Neural progenitor cell (in vitro differentiated cells): ENCODE results near the gene NEGR1. TPM values are rescaled to one million over a fixed set of nuclear protein-coding genes. Genes with fewer than 3 reads are reported as not detected.

Experiments used
- DNase-seq: peaks from one replicate; pipeline ENCODE4 v3.0.0-alpha.2; 2016; ENCODE audit warnings: low spot score
- H2AFZ ChIP-seq: fragments of 200-600 bp; sonication (generic); replicated peaks from 2 replicates; pipeline ENCODE4 v1.6.1; 2016; ENCODE audit warnings: antibody characterized with exemption
- H3F3A ChIP-seq: fragments of 200-600 bp; sonication (generic); 2 replicates; pipeline ENCODE4 v1.6.1; 2016; ENCODE audit warnings: antibody characterized with exemption, low read depth
- H3K27ac ChIP-seq: fragments of 200-600 bp; sonication (generic); 2 replicates; pipeline ENCODE4 v1.5.1; 2016; ENCODE audit warnings: mild to moderate bottlenecking
- H3K27me3 ChIP-seq: fragments of 200-600 bp; sonication (generic); 2 replicates; pipeline ENCODE4 v1.6.1; 2016; ENCODE audit warnings: mild to moderate bottlenecking, moderate library complexity
- H3K36me3 ChIP-seq: fragments of 200-600 bp; sonication (generic); 2 replicates; pipeline ENCODE4 v1.5.1; 2016
- H3K4me1 ChIP-seq: fragments of 200-600 bp; sonication (generic); 2 replicates; pipeline ENCODE4 v1.6.1; 2016; ENCODE audit warnings: mixed run types
- H3K4me2 ChIP-seq: fragments of 200-600 bp; sonication (generic); 2 replicates; pipeline ENCODE4 v1.6.1; 2016
- H3K4me3 ChIP-seq: fragments of 200-600 bp; sonication (generic); 2 replicates; pipeline ENCODE4 v1.5.1; 2016
- H3K79me2 ChIP-seq: fragments of 200-600 bp; sonication (generic); 2 replicates; pipeline ENCODE4 v1.6.1; 2016; ENCODE audit warnings: low read depth
- H3K9ac ChIP-seq: fragments of 200-600 bp; sonication (generic); 2 replicates; pipeline ENCODE4 v1.6.1; 2016
- H3K9me3 ChIP-seq: fragments of 200-600 bp; sonication (generic); 2 replicates; pipeline ENCODE4 v1.5.1; 2016; ENCODE audit warnings: low read depth
- H4K20me1 ChIP-seq: fragments of 200-600 bp; sonication (generic); 2 replicates; pipeline ENCODE4 v1.6.1; 2016; ENCODE audit warnings: low read depth
- H3K27ac Mint-ChIP-seq: 3 replicates; pipeline ENCODE4 v1.8.0; 2021; ENCODE audit warnings: mixed read lengths
- H3K27me3 Mint-ChIP-seq: 2 replicates; pipeline ENCODE4 v1.8.0; 2022; ENCODE audit warnings: low read depth, mild to moderate bottlenecking, inconsistent platforms, moderate library complexity, mixed read lengths; ENCODE audit not compliant: insufficient read depth
- H3K36me3 Mint-ChIP-seq: 3 replicates; pipeline ENCODE4 v1.8.0; 2021; ENCODE audit warnings: mixed read lengths
- H3K4me1 Mint-ChIP-seq: 3 replicates; pipeline ENCODE4 v1.8.0; 2021; ENCODE audit warnings: mixed read lengths
- H3K4me3 Mint-ChIP-seq: 3 replicates; pipeline ENCODE4 v1.8.0; 2021; ENCODE audit warnings: mild to moderate bottlenecking, moderate library complexity, mixed read lengths
- H3K9me3 Mint-ChIP-seq: 3 replicates; pipeline ENCODE4 v1.8.0; 2020; ENCODE audit warnings: mixed read lengths
- EZH2 ChIP-seq: fragments of 200-600 bp; sonication (generic); IDR thresholded peaks from 2 replicates; pipeline ENCODE4 v1.6.1; 2017; ENCODE audit warnings: antibody characterized with exemption, mild to moderate bottlenecking, moderate library complexity
- EZH2phosphoT487 ChIP-seq: fragments of 200-600 bp; sonication (generic); IDR thresholded peaks from 2 replicates; pipeline ENCODE4 v1.6.1; 2017; ENCODE audit warnings: antibody characterized with exemption
- total RNA-seq: library from RNA; depleted of rRNA; stranded (reverse); fragments of >200 nt; gene quantifications from 2 replicates; pipeline ENCODE4 v1.2.3, GENCODE V29; 2015; ENCODE audit warnings: low replicate concordance
- TF ChIP-seq, protein P1 (sequence below): fragments of 200-600 bp; sonication (generic); IDR thresholded peaks from 2 replicates; pipeline ENCODE4 v1.5.1; 2017; ENCODE audit warnings: antibody characterized with exemption, mild to moderate bottlenecking

Gene NEGR1
- total RNA-seq, 1 donor from 2014 or later: 0.62 TPM

DNA sequence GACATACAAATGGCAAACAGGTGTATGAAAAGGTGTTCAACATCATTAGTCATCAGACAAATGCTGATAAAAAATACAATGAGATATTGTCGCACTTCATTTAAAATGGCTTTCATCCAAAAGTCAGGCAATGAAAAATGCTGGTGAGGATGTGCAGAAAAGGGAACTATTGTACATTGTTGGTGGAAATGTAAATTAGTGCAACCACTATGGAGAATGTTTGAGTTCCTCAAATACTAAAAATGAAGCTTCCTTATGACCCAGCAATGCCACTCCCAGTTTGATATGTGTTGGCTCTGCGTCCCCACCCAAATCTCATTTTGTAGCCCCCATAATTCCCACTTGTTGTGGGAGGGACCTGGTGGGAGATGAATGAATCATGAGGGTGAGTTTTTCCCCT, 891.8 kb downstream of the NEGR1 start:
- Histone ChIP-seq H3F3A (no peaks in the 10 kb centered on the region), H3K36me3 (no peaks in the 10 kb centered on the region), H3K9me3 (no peaks in the 10 kb centered on the region), H3K4me1 (no peaks in the 10 kb centered on the region), H2AFZ (no peak overlapping the region), H3K79me2 (no peaks in the 10 kb centered on the region), H3K27me3 (no peaks in the 10 kb centered on the region), H3K4me3 (no peak overlapping the region), H4K20me1 (no peaks in the 10 kb centered on the region), H3K4me2 (no peak overlapping the region), H3K27ac (no peak overlapping the region), H3K9ac (no peak overlapping the region)
- Mint-ChIP-seq H3K4me3 (no peak overlapping the region), H3K36me3 (no peaks in the 10 kb centered on the region), H3K9me3 (peaks cover 14% of the 10 kb centered on the region), H3K27ac (no peak overlapping the region), H3K4me1 (no peaks in the 10 kb centered on the region), H3K27me3 (no peaks in the 10 kb centered on the region)
- TF ChIP-seq, protein P1, sequence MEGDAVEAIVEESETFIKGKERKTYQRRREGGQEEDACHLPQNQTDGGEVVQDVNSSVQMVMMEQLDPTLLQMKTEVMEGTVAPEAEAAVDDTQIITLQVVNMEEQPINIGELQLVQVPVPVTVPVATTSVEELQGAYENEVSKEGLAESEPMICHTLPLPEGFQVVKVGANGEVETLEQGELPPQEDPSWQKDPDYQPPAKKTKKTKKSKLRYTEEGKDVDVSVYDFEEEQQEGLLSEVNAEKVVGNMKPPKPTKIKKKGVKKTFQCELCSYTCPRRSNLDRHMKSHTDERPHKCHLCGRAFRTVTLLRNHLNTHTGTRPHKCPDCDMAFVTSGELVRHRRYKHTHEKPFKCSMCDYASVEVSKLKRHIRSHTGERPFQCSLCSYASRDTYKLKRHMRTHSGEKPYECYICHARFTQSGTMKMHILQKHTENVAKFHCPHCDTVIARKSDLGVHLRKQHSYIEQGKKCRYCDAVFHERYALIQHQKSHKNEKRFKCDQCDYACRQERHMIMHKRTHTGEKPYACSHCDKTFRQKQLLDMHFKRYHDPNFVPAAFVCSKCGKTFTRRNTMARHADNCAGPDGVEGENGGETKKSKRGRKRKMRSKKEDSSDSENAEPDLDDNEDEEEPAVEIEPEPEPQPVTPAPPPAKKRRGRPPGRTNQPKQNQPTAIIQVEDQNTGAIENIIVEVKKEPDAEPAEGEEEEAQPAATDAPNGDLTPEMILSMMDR: no peak
- no peak for TF ChIP-seq EZH2
- no peak for TF ChIP-seq EZH2phosphoT487
- DNase-seq: no peak

GRCh38 chr1:71377886-71378285, 904.5 kb downstream of the NEGR1 start:
- Histone ChIP-seq H3K9me3 (no peaks in the 10 kb centered on the region), H3K27ac (no peak overlapping the region), H3F3A (no peaks in the 10 kb centered on the region), H3K4me2 (no peak overlapping the region), H3K9ac (no peak overlapping the region), H2AFZ (no peak overlapping the region), H4K20me1 (no peaks in the 10 kb centered on the region), H3K79me2 (no peaks in the 10 kb centered on the region), H3K27me3 (no peaks in the 10 kb centered on the region), H3K4me3 (no peak overlapping the region), H3K36me3 (no peaks in the 10 kb centered on the region), H3K4me1 (no peaks in the 10 kb centered on the region)
- Mint-ChIP-seq H3K27ac (no peak overlapping the region), H3K9me3 (no peaks in the 10 kb centered on the region), H3K4me1 (no peaks in the 10 kb centered on the region), H3K36me3 (no peaks in the 10 kb centered on the region), H3K27me3 (no peaks in the 10 kb centered on the region), H3K4me3 (no peak overlapping the region)
- no peak for DNase-seq
- TF ChIP-seq EZH2 (no peak), EZH2phosphoT487 (no peak)
- TF ChIP-seq, protein P1: no peak

DNA sequence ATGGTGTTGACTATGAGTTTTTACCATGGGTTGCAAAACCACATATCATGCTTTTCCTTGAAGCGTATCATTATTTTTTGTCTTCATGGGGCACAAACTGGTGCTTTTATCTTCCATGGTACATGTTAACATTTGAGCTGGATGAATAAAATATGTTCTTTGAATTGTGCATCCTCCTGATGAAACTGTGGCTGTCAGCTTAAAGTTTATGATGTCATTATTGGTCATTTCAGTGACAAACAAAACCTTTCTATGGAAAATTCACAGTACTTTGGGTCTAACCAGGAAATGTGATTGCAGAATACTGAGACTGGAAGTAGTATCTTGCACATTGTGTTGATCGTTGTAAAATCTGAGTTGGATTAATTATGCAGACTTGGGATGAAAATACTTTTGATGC, 909.8 kb downstream of the NEGR1 start:
- H3K27me3 Mint-ChIP-seq: no peaks in the 10 kb centered on the region
- no peaks in the 10 kb centered on the region for H3K4me1 Mint-ChIP-seq
- no peaks in the 10 kb centered on the region for H3K36me3 ChIP-seq
- H3K27me3 ChIP-seq: no peaks in the 10 kb centered on the region
- no peak for DNase-seq
- H3K36me3 Mint-ChIP-seq: no peaks in the 10 kb centered on the region
- H3K9me3 ChIP-seq: no peaks in the 10 kb centered on the region
- no peaks in the 10 kb centered on the region for H3K4me1 ChIP-seq
- H2AFZ ChIP-seq: no peak overlapping the region
- no peak overlapping the region for H3K4me2 ChIP-seq
- H3K9me3 Mint-ChIP-seq: no peaks in the 10 kb centered on the region
- H3K9ac ChIP-seq: no peak overlapping the region
- H3K79me2 ChIP-seq: no peaks in the 10 kb centered on the region
- H4K20me1 ChIP-seq: no peaks in the 10 kb centered on the region
- H3K4me3 Mint-ChIP-seq: no peak overlapping the region
- TF ChIP-seq EZH2: no peak
- TF ChIP-seq EZH2phosphoT487: no peak
- TF ChIP-seq, protein P1: no peak
- no peaks in the 10 kb centered on the region for H3F3A ChIP-seq
- no peak overlapping the region for H3K4me3 ChIP-seq
- no peak overlapping the region for H3K27ac ChIP-seq
- H3K27ac Mint-ChIP-seq: no peak overlapping the region
